Measurements from ENCODE around the gene CD9.
"Not testable (repeated sequence)": the region's sequence is repeated elsewhere in the genome, so short reads cannot be mapped to it uniquely, and the experiment has no call there.

The CD9 gene

GRCh38 chr12:6200256-6201212, at the start of gene CD9:
Gene CD9 (plus strand): TSS chr12:6200400. CDS start chr12:6200500, 100 bp downstream.
- DNase-seq (ENCODE audit: low spot score), result peak; percentile 77

- no peak for DNase-seq (ENCODE audit: low spot score)
These were observed 45.3 kb upstream of the CD9 start for GRCh38 chr12:6154730-6155459.

GRCh38 chr12:6157482-6157881, 42.7 kb upstream of the CD9 start:
- DNase-seq (ENCODE audit: low spot score), result no peak

GRCh38 chr12:6158255-6158654, 41.9 kb upstream of the CD9 start:
- no peak for DNase-seq (ENCODE audit: low spot score)

GRCh38 chr12:6158749-6159148, 41.5 kb upstream of the CD9 start:
- no peak for DNase-seq (ENCODE audit: low spot score)

GRCh38 chr12:6159166-6160011, 40.8 kb upstream of the CD9 start:
- not testable (repeated sequence) for DNase-seq (ENCODE audit: low spot score)

- DNase-seq (ENCODE audit: low spot score), result not testable (repeated sequence)
These were observed 40.1 kb upstream of the CD9 start for GRCh38 chr12:6160049-6160649.

- no peak for DNase-seq (ENCODE audit: low spot score)
These were observed 38.9 kb upstream of the CD9 start for GRCh38 chr12:6161124-6161882.

GRCh38 chr12:6163416-6164060, 36.7 kb upstream of the CD9 start:
- no peak for DNase-seq (ENCODE audit: low spot score)

- DNase-seq (ENCODE audit: low spot score), result no peak
These were observed 34.8 kb upstream of the CD9 start for GRCh38 chr12:6165395-6165794.

- DNase-seq (ENCODE audit: low spot score), result no peak
These were observed 33.4 kb upstream of the CD9 start for GRCh38 chr12:6166808-6167207.

- peak; percentile 86 for DNase-seq (ENCODE audit: low spot score)
These were observed 32.6 kb upstream of the CD9 start for GRCh38 chr12:6167327-6168280.

GRCh38 chr12:6171409-6172015, 28.7 kb upstream of the CD9 start:
- no peak for DNase-seq (ENCODE audit: low spot score)

GRCh38 chr12:6172086-6172485, 28.1 kb upstream of the CD9 start:
- DNase-seq (ENCODE audit: low spot score), result no peak

GRCh38 chr12:6172862-6173261, 27.3 kb upstream of the CD9 start:
- DNase-seq (ENCODE audit: low spot score), result no peak

- DNase-seq (ENCODE audit: low spot score), result no peak
These were observed 22.4 kb upstream of the CD9 start for GRCh38 chr12:6177642-6178358.

- DNase-seq (ENCODE audit: low spot score), result no peak
These were observed 21.0 kb upstream of the CD9 start for GRCh38 chr12:6178981-6179761.
